ENCODE measurements around the gene ZBTB7C.

DNA sequence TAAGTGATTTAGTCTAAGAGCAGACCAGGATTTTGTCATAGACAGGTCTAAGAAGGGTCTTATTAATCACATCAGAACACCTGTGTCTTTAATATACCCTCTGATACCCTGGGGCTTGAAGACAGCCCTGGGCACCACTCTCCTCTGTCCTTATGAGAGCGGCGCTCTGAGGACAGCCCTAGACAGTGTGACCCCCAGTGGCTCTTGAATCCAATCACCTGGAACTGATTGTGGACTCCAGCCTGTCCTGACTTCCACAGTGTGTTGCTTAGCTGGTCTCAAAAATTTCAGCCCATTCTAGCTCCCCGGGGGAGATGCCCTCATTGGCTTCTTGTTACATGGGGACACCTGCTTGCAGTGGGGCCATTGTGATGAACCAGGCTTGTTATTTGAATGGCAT, 282.9 kb downstream of the ZBTB7C start:
- TF ChIP-seq, protein P1, sequence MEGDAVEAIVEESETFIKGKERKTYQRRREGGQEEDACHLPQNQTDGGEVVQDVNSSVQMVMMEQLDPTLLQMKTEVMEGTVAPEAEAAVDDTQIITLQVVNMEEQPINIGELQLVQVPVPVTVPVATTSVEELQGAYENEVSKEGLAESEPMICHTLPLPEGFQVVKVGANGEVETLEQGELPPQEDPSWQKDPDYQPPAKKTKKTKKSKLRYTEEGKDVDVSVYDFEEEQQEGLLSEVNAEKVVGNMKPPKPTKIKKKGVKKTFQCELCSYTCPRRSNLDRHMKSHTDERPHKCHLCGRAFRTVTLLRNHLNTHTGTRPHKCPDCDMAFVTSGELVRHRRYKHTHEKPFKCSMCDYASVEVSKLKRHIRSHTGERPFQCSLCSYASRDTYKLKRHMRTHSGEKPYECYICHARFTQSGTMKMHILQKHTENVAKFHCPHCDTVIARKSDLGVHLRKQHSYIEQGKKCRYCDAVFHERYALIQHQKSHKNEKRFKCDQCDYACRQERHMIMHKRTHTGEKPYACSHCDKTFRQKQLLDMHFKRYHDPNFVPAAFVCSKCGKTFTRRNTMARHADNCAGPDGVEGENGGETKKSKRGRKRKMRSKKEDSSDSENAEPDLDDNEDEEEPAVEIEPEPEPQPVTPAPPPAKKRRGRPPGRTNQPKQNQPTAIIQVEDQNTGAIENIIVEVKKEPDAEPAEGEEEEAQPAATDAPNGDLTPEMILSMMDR (conservative IDR thresholded peaks at IDR 0.05), result no peak
- TF ChIP-seq ZFX (IDR thresholded peaks at IDR 0.05), result no peak
